AG04450 (cell line): Measurements from ENCODE around the gene FDXR. TPM values are rescaled to one million over a fixed set of nuclear protein-coding genes. Genes with fewer than 3 reads are reported as not detected.

ENCODE experiments used
- CTCF ChIA-PET: fragments of 300-600, 350-600 bp; formaldehyde crosslinking; extraction: SDS; loops from one replicate; lab custom pipeline; 2022; ENCODE audit warnings: antibody characterized with exemption, inconsistent platforms; lab: Charles Lee
- POLR2A ChIA-PET: fragments of 350-600 bp; formaldehyde crosslinking; extraction: SDS; loops from one replicate; lab custom pipeline; 2021; ENCODE audit warnings: antibody characterized with exemption, inconsistent platforms; lab: Yijun Ruan, JAX
- DNase-seq: peaks from one replicate; pipeline ENCODE4 v3.0.0-alpha.2; 2011; ENCODE audit warnings: low read depth, low spot score
- H3K27ac ChIP-seq: one replicate; pipeline ENCODE4 v1.5.1; 2012; ENCODE audit warnings: low read depth, low read length, control low read depth
- H3K27me3 ChIP-seq: one replicate; pipeline ENCODE4 v1.6.0; 2012; ENCODE audit warnings: low read length; ENCODE audit not compliant: control insufficient read depth, insufficient read depth
- H3K4me3 ChIP-seq: 2 replicates; pipeline ENCODE4 v1.5.1; 2011; ENCODE audit warnings: mild to moderate bottlenecking, low read depth, low read length, control low read depth
- H3K9me3 ChIP-seq: 2 replicates; pipeline ENCODE4 v1.5.1; 2012; ENCODE audit warnings: low read length; ENCODE audit not compliant: control insufficient read depth, insufficient read depth
- CTCF ChIP-seq: IDR thresholded peaks from 2 replicates; pipeline ENCODE4 v1.5.1; 2011; ENCODE audit warnings: low read depth, low read length, control low read depth, inconsistent platforms
- polyA plus RNA-seq: library from polyadenylated mRNA; depleted of rRNA; stranded (reverse); fragments of >200 nt; gene quantifications from 2 replicates; pipeline ENCODE4 v1.2.3, GENCODE V29; 2011

FDXR gene
- polyA plus RNA-seq, 1 experiment, result 23.0 TPM

GRCh38 chr17:74866198-74866835 lies 6.5 kb downstream of the FDXR start:
- Histone ChIP-seq H3K9me3 (no peaks in the 10 kb centered on the region; the same call in 1 of the 2 replicates), H3K4me3 (no peak overlapping the region), H3K27me3 (peaks cover 3% of the 10 kb centered on the region), H3K27ac (no peak overlapping the region)
- no peak for DNase-seq
- CTCF ChIA-PET, result interaction anchor here (0.7 to 8.5 kb wide), 12 partner anchors 8 to 128 kb away, joined by 4 to 198 read pairs (median 9); partner anchors contain the start of genes FDXR and NAT9
- no peak for TF ChIP-seq CTCF
- POLR2A ChIA-PET, result interaction anchor here (1.0 kb wide), 1 partner anchor 14 kb away, joined by 3 read pairs; no protein-coding TSS in a partner anchor

GRCh38 chr17:74865504-74866197 lies 7.1 kb downstream of the FDXR start:
- H3K4me3 ChIP-seq, result no peak overlapping the region
- no peak for TF ChIP-seq CTCF
- peaks cover 9% of the 10 kb centered on the region for H3K27me3 ChIP-seq
- ChIA-PET CTCF (interaction anchor here (0.5 to 8.5 kb wide), 28 partner anchors 9 to 700 kb away, joined by 3 to 198 read pairs (median 6); partner anchors contain the start of genes FDXR and NAT9), POLR2A (interaction anchor here (1.0 kb wide), 1 partner anchor 13 kb away, joined by 3 read pairs; no protein-coding TSS in a partner anchor)
- H3K9me3 ChIP-seq, result no peaks in the 10 kb centered on the region; the same call in 1 of the 2 replicates
- no peak for DNase-seq
- peak overlapping the region; percentile 11 for H3K27ac ChIP-seq

- CTCF ChIA-PET, result interaction anchor here (0.5 to 8.5 kb wide), 29 partner anchors 8 to 699 kb away, joined by 3 to 198 read pairs (median 6); partner anchors contain the start of genes FDXR and NAT9
- POLR2A ChIA-PET, result no interaction called here
These were observed 7.9 kb downstream of the FDXR start for GRCh38 chr17:74864866-74865395.

GRCh38 chr17:74864297-74864865 lies 8.4 kb downstream of the FDXR start:
- H3K9me3 ChIP-seq, result no peaks in the 10 kb centered on the region; the same call in 1 of the 2 replicates
- TF ChIP-seq CTCF, result no peak
- DNase-seq, result no peak
- POLR2A ChIA-PET, result no interaction called here
- H3K4me3 ChIP-seq, result no peak overlapping the region
- H3K27ac ChIP-seq, result no peak overlapping the region
- H3K27me3 ChIP-seq, result peaks cover 21% of the 10 kb centered on the region
- CTCF ChIA-PET, result interaction anchor here (0.5 to 8.5 kb wide), 16 partner anchors 10 to 291 kb away, joined by 3 to 198 read pairs (median 6); partner anchors contain the start of gene FDXR

More at GRCh38 chr17:74864866-74865395, 7.9 kb downstream of the FDXR start:
- H3K27me3 ChIP-seq, result peaks cover 17% of the 10 kb centered on the region
- peak; percentile 94 for TF ChIP-seq CTCF
- no peak overlapping the region for H3K27ac ChIP-seq
- H3K9me3 ChIP-seq, result no peaks in the 10 kb centered on the region; the same call in 1 of the 2 replicates
- H3K4me3 ChIP-seq, result no peak overlapping the region
- no peak for DNase-seq
